GM06990 (cell line): Measurements from ENCODE around the gene COL25A1.
"Not testable (repeated sequence)": the region's sequence is repeated elsewhere in the genome, so short reads cannot be mapped to it uniquely, and the experiment has no call there.

Experiments
- DNase-seq: peaks from one replicate; pipeline ENCODE4 v3.0.0-alpha.2; 2011; ENCODE audit not compliant: insufficient read length; ENCODE audit errors: extremely low read depth
- H3K27me3 ChIP-seq: replicated peaks from 2 replicates; pipeline ENCODE4 v1.6.0; 2011; ENCODE audit warnings: low read length; ENCODE audit not compliant: control insufficient read depth, insufficient read depth
- H3K36me3 ChIP-seq: 2 replicates; pipeline ENCODE4 v1.5.1; 2011; ENCODE audit warnings: low read length; ENCODE audit not compliant: control insufficient read depth, insufficient read depth
- H3K4me3 ChIP-seq: replicated peaks from 2 replicates; pipeline ENCODE4 v1.5.1; 2011; ENCODE audit warnings: low read depth, mild to moderate bottlenecking, control low read depth, low read length
- CTCF ChIP-seq: IDR thresholded peaks from 2 replicates; pipeline ENCODE4 v1.5.1; 2011; ENCODE audit warnings: low read length, control low read depth, mild to moderate bottlenecking, inconsistent platforms; ENCODE audit not compliant: insufficient read depth, poor library complexity, severe bottlenecking

The COL25A1 gene

GRCh38 chr4:109121561-109121960 is 180.9 kb downstream of the COL25A1 start:
- no peak for DNase-seq
- H3K27me3 ChIP-seq: no peaks in the 10 kb centered on the region

GRCh38 chr4:109119852-109120251 is 182.6 kb downstream of the COL25A1 start:
- Histone ChIP-seq H3K27me3 (no peaks in the 10 kb centered on the region), H3K4me3 (no peak overlapping the region), H3K36me3 (no peaks in the 10 kb centered on the region)
- no peak for DNase-seq
- TF ChIP-seq CTCF: no peak

More at GRCh38 chr4:109121561-109121960, 180.9 kb downstream of the COL25A1 start:
- TF ChIP-seq CTCF: no peak
- Histone ChIP-seq H3K36me3 (no peaks in the 10 kb centered on the region), H3K4me3 (no peak overlapping the region)

GRCh38 chr4:109118635-109119034 is 183.8 kb downstream of the COL25A1 start:
- no peak for TF ChIP-seq CTCF
- no peaks in the 10 kb centered on the region for H3K36me3 ChIP-seq
- H3K27me3 ChIP-seq: no peaks in the 10 kb centered on the region
- DNase-seq: no peak
- no peak overlapping the region for H3K4me3 ChIP-seq

- Histone ChIP-seq H3K36me3 (no peaks in the 10 kb centered on the region), H3K27me3 (no peaks in the 10 kb centered on the region), H3K4me3 (no peak overlapping the region)
- no peak for TF ChIP-seq CTCF
- no peak for DNase-seq
Measured at GRCh38 chr4:109114501-109114900, 188.0 kb downstream of the COL25A1 start.

- no peak for DNase-seq
- Histone ChIP-seq H3K27me3 (no peaks in the 10 kb centered on the region), H3K36me3 (no peaks in the 10 kb centered on the region), H3K4me3 (no peak overlapping the region)
- TF ChIP-seq CTCF: no peak
Measured at GRCh38 chr4:109113521-109113920, 188.9 kb downstream of the COL25A1 start.

- no peak overlapping the region for H3K4me3 ChIP-seq
- no peak for TF ChIP-seq CTCF
- H3K36me3 ChIP-seq: no peaks in the 10 kb centered on the region
- H3K27me3 ChIP-seq: no peaks in the 10 kb centered on the region
- no peak for DNase-seq
Measured at GRCh38 chr4:109111031-109111430, 191.4 kb downstream of the COL25A1 start.

- not testable (repeated sequence) for H3K4me3 ChIP-seq, H3K27me3 ChIP-seq, H3K36me3 ChIP-seq, DNase-seq
Measured at GRCh38 chr4:109108215-109108614, 194.2 kb downstream of the COL25A1 start.
